ENCODE data around the gene FBXW5. TPM values are rescaled to one million over a fixed set of nuclear protein-coding genes. Genes with fewer than 3 reads are reported as not detected.

FBXW5 gene
- total RNA-seq, 1 donor from 2014 or later, result 157 TPM

DNA sequence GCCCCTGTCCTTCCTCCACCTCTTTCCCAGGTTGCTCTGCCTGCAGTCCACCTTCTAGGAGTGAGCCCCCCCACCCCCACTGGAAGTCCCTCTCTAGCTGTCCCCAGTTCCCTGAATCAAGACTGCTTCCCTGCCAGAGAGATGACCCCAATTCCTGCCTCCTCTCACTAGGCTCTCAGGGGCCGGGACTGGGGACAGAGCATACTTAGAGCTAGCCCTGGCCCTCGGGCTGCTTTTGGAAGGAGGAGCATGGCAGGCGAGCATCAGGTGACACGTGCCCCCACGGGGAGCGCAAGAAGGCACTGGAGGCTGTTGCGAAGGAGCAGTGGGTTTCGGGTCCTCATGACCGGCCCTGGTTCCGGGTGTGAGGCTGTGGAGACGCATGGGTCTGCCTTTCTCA lies 48.5 kb downstream of the FBXW5 start:
- TF ChIP-seq, protein P1, sequence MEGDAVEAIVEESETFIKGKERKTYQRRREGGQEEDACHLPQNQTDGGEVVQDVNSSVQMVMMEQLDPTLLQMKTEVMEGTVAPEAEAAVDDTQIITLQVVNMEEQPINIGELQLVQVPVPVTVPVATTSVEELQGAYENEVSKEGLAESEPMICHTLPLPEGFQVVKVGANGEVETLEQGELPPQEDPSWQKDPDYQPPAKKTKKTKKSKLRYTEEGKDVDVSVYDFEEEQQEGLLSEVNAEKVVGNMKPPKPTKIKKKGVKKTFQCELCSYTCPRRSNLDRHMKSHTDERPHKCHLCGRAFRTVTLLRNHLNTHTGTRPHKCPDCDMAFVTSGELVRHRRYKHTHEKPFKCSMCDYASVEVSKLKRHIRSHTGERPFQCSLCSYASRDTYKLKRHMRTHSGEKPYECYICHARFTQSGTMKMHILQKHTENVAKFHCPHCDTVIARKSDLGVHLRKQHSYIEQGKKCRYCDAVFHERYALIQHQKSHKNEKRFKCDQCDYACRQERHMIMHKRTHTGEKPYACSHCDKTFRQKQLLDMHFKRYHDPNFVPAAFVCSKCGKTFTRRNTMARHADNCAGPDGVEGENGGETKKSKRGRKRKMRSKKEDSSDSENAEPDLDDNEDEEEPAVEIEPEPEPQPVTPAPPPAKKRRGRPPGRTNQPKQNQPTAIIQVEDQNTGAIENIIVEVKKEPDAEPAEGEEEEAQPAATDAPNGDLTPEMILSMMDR (IDR thresholded peaks at IDR 0.05; ENCODE audit: borderline replicate concordance), result no peak
- Histone ChIP-seq H3K36me3 (peaks cover 54% of the 10 kb centered on the region), H3K9me3 (replicated peaks) (no peaks in the 10 kb centered on the region), H3K27ac (replicated peaks) (no peak overlapping the region), H3K27me3 (ENCODE audit: low read depth) (no peaks in the 10 kb centered on the region), H3K4me1 (peaks cover 8% of the 10 kb centered on the region), H3K4me3 (no peak overlapping the region)
- intact Hi-C loops (cut with micrococcal nuclease), result no loop called here
- no peak for DNase-seq

DNA sequence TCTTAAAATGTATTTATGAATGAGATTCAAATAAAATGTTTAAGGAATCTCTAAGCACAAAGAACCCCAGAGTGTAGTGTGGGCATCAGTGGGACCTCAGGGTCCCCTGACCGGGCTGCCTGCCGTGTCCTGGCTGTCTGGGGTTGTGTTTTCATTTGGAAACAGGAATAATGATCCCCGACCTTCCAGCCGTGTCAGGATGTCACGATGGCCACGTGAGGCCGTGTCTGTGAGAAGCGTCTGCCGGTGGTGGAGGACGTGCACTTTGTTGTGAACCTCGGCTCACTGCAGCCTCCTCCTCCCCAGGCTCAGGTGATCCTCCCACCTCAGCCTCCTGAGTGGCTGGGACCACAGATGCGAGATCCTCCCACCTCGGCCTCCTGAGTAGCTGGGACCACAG lies 53.9 kb downstream of the FBXW5 start:
- DNase-seq, result no peak
- TF ChIP-seq, protein P1 (IDR thresholded peaks at IDR 0.05; ENCODE audit: borderline replicate concordance), result no peak
- Histone ChIP-seq H3K27me3 (ENCODE audit: low read depth) (no peaks in the 10 kb centered on the region), H3K4me3 (no peak overlapping the region), H3K9me3 (replicated peaks) (no peaks in the 10 kb centered on the region), H3K27ac (replicated peaks) (no peak overlapping the region), H3K36me3 (peaks cover 36% of the 10 kb centered on the region), H3K4me1 (peaks cover 23% of the 10 kb centered on the region)
- intact Hi-C loops (cut with micrococcal nuclease), result no loop called here

Other genes with a start within 250 kb of the FBXW5 start
- 21.4 TPM for gene DIPK1B, start 232.2 kb downstream of the FBXW5 start, total RNA-seq
- 9.6 TPM for gene LCN10, start 201.8 kb downstream of the FBXW5 start, total RNA-seq
- gene LCN6, start 196.2 kb downstream of the FBXW5 start, total RNA-seq, result 14.6 TPM
- not detected for gene LCN8, start 186.5 kb downstream of the FBXW5 start, total RNA-seq
- gene LCN15, start 180.2 kb downstream of the FBXW5 start, total RNA-seq, result 0.41 TPM
- 71.4 TPM for gene TMEM141, start 153.4 kb downstream of the FBXW5 start, total RNA-seq
- 2.1 TPM for gene CCDC183, start 148.4 kb downstream of the FBXW5 start, total RNA-seq
- gene RABL6, start 136.8 kb downstream of the FBXW5 start, total RNA-seq, result 64.1 TPM
- 7.7 TPM for gene AJM1, start 102.3 kb downstream of the FBXW5 start, total RNA-seq
- 349 TPM for gene PHPT1, start 95.3 kb downstream of the FBXW5 start, total RNA-seq
- gene MAMDC4, start 92.4 kb downstream of the FBXW5 start, total RNA-seq, result 13.4 TPM
- 318 TPM for gene EDF1, start 78.4 kb downstream of the FBXW5 start, total RNA-seq
- gene TRAF2, start 58.2 kb downstream of the FBXW5 start, total RNA-seq, result 10.0 TPM
- gene C8G, start 505 bp upstream of the FBXW5 start, total RNA-seq, result 3.6 TPM
- 7.8 TPM for gene LCN12, start 7.5 kb upstream of the FBXW5 start, total RNA-seq
- gene PTGDS, start 32.8 kb upstream of the FBXW5 start, total RNA-seq, result 3,579 TPM
- gene LCNL1, start 38.3 kb upstream of the FBXW5 start, total RNA-seq, result 11.7 TPM
- 19.8 TPM for gene PAXX, start 47.7 kb upstream of the FBXW5 start, total RNA-seq
- 1.6 TPM for gene CLIC3, start 51.8 kb upstream of the FBXW5 start, total RNA-seq
- gene ABCA2, start 83.5 kb upstream of the FBXW5 start, total RNA-seq, result 29.9 TPM
- gene FUT7, start 87.3 kb upstream of the FBXW5 start, total RNA-seq, result not detected
- 63.9 TPM for gene NPDC1, start 101.4 kb upstream of the FBXW5 start, total RNA-seq
- 1.5 TPM for gene ENTPD2, start 109.3 kb upstream of the FBXW5 start, total RNA-seq
- gene SAPCD2, start 125.8 kb upstream of the FBXW5 start, total RNA-seq, result 0.25 TPM
- 11.5 TPM for gene UAP1L1, start 132.8 kb upstream of the FBXW5 start, total RNA-seq
- gene MAN1B1, start 142.2 kb upstream of the FBXW5 start, total RNA-seq, result 20.6 TPM
- gene DPP7, start 170.0 kb upstream of the FBXW5 start, total RNA-seq, result 130 TPM
- gene GRIN1, start 194.4 kb upstream of the FBXW5 start, total RNA-seq, result not detected
- not detected for gene LRRC26, start 225.3 kb upstream of the FBXW5 start, total RNA-seq
- gene TMEM210, start 227.3 kb upstream of the FBXW5 start, total RNA-seq, result not detected
- 34.7 TPM for gene ANAPC2, start 243.8 kb upstream of the FBXW5 start, total RNA-seq
- gene SSNA1, start 243.9 kb upstream of the FBXW5 start, total RNA-seq, result 72.3 TPM